ENCODE data around the gene TMPRSS6. TPM values are rescaled to one million over a fixed set of nuclear protein-coding genes. Genes with fewer than 3 reads are reported as not detected.

The TMPRSS6 gene
- total RNA-seq, 2 donors from 2014 or later: 0.22 to 0.31 TPM

DNA sequence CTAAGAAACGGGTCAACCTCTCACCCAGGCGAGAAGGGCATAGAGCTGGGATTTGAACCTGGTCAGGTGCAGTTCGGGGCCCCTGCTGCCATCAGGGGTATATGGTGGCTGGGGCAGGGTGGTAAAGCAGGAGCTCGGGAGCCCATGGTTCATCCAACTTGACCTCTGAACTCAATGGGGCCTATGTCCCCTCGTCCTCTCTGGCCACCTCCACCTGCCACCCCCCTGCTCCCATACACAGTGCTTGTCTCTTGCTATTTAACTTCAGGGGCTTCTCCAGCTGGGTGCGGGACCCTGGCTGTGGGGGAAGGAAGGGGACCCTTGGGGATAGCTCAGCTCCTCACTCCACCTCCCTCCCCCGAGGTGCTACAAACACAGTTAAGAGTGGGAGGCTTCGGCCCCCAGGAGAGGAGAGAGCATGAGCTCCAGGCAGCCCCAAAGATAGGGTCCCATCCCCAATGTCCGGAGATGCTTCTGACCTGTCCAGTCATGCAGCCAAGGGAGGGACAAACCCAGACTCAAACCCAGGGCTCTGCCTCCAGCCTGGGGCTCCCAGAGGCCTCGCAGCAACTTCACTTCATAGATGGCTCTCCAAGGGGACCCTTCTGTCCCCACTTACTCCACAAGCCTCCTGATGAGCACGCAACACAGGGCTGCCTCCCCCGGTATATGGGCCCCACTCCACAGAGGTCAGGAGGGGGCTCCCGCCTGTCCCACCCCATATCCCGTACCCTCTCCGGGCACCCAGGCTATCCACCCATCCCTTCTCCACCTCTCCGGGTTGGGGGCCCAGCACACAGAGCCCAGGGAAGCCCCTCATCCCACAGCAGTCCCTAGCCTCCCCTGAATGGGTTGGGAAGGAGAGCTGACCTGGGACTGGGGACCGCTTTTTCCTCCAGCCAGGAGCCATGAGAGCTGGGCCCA lies 39.5 kb upstream of the TMPRSS6 start:
- no peak for DNase-seq
- Histone ChIP-seq H3K27me3 (ENCODE audit: control insufficient read depth, insufficient read depth, low read length, poor library complexity, severe bottlenecking) (no peaks in the 10 kb centered on the region), H3K9ac (ENCODE audit: extremely low read depth, low read length, poor library complexity, severe bottlenecking) (no peak overlapping the region), H3K4me1 (ENCODE audit: control insufficient read depth, insufficient read depth, low read length) (no peaks in the 10 kb centered on the region), H3K36me3 (ENCODE audit: control insufficient read depth, insufficient read depth, low read length) (no peaks in the 10 kb centered on the region), H3K9me3 (ENCODE audit: control insufficient read depth, low read length) (no peaks in the 10 kb centered on the region), H3K27ac (ENCODE audit: low read depth, low read length) (no peak overlapping the region), H3K4me3 (ENCODE audit: low read length) (no peak overlapping the region)
- H3K4me1 Mint-ChIP-seq: peaks cover 6% of the 10 kb centered on the region
- H3K9me3 Mint-ChIP-seq: peaks cover 13% of the 10 kb centered on the region
- H3K36me3 Mint-ChIP-seq (ENCODE audit: low read depth): no peaks in the 10 kb centered on the region
- 91 to 100% methylated on average over 1 to 16 of the region's 17 CpGs for WGBS, 2 experiments (ENCODE audit: insufficient coverage in 1 of 2, insufficient read length in 1 of 2)
- H3K4me3 Mint-ChIP-seq: no peak overlapping the region
- peaks cover 7% of the 10 kb centered on the region for H3K27me3 Mint-ChIP-seq (ENCODE audit: insufficient read depth)
- no peak overlapping the region for H3K27ac Mint-ChIP-seq
- TF ChIP-seq, protein P1, sequence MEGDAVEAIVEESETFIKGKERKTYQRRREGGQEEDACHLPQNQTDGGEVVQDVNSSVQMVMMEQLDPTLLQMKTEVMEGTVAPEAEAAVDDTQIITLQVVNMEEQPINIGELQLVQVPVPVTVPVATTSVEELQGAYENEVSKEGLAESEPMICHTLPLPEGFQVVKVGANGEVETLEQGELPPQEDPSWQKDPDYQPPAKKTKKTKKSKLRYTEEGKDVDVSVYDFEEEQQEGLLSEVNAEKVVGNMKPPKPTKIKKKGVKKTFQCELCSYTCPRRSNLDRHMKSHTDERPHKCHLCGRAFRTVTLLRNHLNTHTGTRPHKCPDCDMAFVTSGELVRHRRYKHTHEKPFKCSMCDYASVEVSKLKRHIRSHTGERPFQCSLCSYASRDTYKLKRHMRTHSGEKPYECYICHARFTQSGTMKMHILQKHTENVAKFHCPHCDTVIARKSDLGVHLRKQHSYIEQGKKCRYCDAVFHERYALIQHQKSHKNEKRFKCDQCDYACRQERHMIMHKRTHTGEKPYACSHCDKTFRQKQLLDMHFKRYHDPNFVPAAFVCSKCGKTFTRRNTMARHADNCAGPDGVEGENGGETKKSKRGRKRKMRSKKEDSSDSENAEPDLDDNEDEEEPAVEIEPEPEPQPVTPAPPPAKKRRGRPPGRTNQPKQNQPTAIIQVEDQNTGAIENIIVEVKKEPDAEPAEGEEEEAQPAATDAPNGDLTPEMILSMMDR (conservative IDR thresholded peaks at IDR 0.05): no peak

DNA sequence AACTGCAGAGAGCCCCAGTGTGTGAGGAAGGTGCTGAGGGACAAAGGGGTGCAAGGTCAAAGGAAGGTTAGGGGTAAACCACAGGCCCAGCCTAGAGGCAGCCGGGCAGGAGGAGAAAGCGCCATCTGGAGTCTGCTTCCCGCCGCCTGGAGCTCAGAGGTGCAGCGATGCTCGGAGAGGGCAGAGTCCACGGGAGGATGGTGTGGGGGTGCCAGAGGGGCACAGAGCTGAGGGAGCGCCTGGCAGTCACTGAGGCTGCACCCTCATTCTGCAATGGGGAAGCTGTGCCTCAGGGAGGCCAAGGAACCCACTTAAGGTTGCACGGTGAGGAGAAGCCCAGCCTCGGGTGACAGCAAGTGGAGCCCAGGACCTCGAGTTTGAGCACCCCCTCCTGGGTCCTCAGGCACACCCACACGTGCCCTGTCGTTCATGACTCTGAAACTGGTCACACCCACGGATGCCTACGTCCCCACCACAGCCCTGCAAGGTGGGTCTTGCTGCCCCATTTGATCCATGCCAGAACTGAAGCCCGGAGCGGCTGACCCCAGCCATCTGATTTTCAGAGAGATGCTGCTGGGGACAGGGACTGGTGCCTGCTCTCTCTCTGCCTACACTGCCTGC lies 38.6 kb upstream of the TMPRSS6 start:
- WGBS, 2 experiments (ENCODE audit: insufficient coverage in 1 of 2, insufficient read length in 1 of 2): 67 to 84% methylated on average over 11 to 17 of the region's 17 CpGs
- TF ChIP-seq, protein P1 (conservative IDR thresholded peaks at IDR 0.05): no peak
- Mint-ChIP-seq H3K4me1 (peaks cover 6% of the 10 kb centered on the region), H3K9me3 (peaks cover 13% of the 10 kb centered on the region), H3K27me3 (ENCODE audit: insufficient read depth) (peaks cover 5% of the 10 kb centered on the region), H3K36me3 (ENCODE audit: low read depth) (no peaks in the 10 kb centered on the region), H3K4me3 (no peak overlapping the region), H3K27ac (no peak overlapping the region)
- no peak for DNase-seq
- Histone ChIP-seq H3K4me1 (ENCODE audit: control insufficient read depth, insufficient read depth, low read length) (no peaks in the 10 kb centered on the region), H3K9me3 (ENCODE audit: control insufficient read depth, low read length) (no peaks in the 10 kb centered on the region), H3K27ac (ENCODE audit: low read depth, low read length) (no peak overlapping the region), H3K36me3 (ENCODE audit: control insufficient read depth, insufficient read depth, low read length) (no peaks in the 10 kb centered on the region), H3K9ac (ENCODE audit: extremely low read depth, low read length, poor library complexity, severe bottlenecking) (no peak overlapping the region), H3K4me3 (ENCODE audit: low read length) (no peak overlapping the region), H3K27me3 (ENCODE audit: control insufficient read depth, insufficient read depth, low read length, poor library complexity, severe bottlenecking) (no peaks in the 10 kb centered on the region)

DNA sequence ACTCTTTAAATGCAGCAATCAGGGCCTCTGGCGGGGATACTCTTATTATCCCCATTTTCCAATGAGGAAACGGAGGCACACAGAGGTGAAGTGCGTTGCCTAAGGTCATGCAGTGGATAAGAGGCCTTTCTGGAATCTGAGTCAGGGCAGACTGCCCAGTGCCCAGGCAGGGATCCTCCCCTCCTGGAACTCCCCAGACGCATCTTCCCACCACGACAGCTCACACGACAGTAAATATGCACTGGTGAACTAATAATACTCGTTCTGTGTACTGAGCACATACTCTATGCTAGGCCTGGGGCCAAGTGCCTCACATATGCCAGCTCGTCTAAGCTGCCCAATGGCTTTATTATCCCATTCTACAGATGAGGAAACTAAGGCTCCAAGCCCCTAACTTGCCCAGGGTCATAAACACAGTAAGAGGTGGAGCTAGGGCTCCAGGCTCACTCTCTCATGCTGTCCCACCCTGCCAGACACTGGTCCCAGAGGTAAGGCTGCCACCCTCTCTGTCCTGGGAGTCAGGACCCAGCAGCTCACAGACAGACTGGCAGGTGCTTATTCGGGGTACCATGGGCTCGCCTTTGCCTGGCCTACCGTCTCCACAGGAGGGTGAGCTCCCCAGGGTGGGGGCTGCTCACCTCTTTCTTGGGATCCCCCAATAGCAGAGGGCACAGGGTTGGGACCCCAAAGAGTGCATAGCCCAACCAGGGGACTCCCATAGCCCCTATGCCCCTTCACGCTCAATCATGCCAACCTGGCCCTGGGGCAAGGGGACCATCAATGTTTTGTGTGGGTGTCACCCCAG lies 37.9 kb upstream of the TMPRSS6 start:
- TF ChIP-seq, protein P1 (conservative IDR thresholded peaks at IDR 0.05): no peak
- Histone ChIP-seq H3K27ac (ENCODE audit: low read depth, low read length) (no peak overlapping the region), H3K4me1 (ENCODE audit: control insufficient read depth, insufficient read depth, low read length) (no peaks in the 10 kb centered on the region), H3K27me3 (ENCODE audit: control insufficient read depth, insufficient read depth, low read length, poor library complexity, severe bottlenecking) (no peaks in the 10 kb centered on the region), H3K36me3 (ENCODE audit: control insufficient read depth, insufficient read depth, low read length) (no peaks in the 10 kb centered on the region), H3K9me3 (ENCODE audit: control insufficient read depth, low read length) (no peaks in the 10 kb centered on the region), H3K4me3 (ENCODE audit: low read length) (no peak overlapping the region), H3K9ac (ENCODE audit: extremely low read depth, low read length, poor library complexity, severe bottlenecking) (no peak overlapping the region)
- Mint-ChIP-seq H3K36me3 (ENCODE audit: low read depth) (no peaks in the 10 kb centered on the region), H3K27me3 (ENCODE audit: insufficient read depth) (peaks cover 5% of the 10 kb centered on the region), H3K27ac (no peak overlapping the region), H3K4me1 (peaks cover 6% of the 10 kb centered on the region), H3K9me3 (peaks cover 13% of the 10 kb centered on the region), H3K4me3 (no peak overlapping the region)
- DNase-seq: no peak
- 92 to 97% methylated on average over 9 to 12 of the region's 12 CpGs for WGBS, 2 experiments (ENCODE audit: insufficient coverage in 1 of 2, insufficient read length in 1 of 2)

Measured in endodermal cell (in vitro differentiated cells).